GM12875 (cell line): ENCODE data around the gene UGT2B17.

ENCODE experiments used
- H3K4me3 ChIP-seq: one replicate; pipeline ENCODE4 v1.5.1; 2011; ENCODE audit warnings: low read depth, low read length, control low read depth
- CTCF ChIP-seq: IDR thresholded peaks from 2 replicates; pipeline ENCODE4 v1.5.1; 2011; ENCODE audit warnings: low read depth, mild to moderate bottlenecking, control low read depth, inconsistent platforms, low read length, moderate library complexity, borderline replicate concordance; ENCODE audit not compliant: insufficient read depth

The UGT2B17 gene

DNA sequence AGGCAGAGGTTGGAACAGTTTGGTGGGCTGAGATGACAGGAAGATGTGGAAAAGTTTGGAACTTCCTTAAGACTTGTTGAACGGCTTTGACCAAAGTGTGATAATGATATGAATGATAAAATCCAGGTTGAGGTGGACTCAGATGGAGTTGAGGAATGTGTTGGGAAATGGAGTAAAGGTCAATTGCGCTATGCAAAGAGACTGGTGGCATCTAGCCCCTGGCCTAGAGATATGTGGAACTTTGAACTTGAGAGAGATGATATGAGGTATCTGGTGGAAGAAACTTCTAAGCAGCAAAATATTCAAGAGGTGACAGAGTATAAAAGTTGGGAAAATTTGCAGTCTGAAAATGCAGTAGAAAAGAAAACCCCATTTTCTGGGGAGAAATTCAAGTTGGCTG is 21.4 kb upstream of the UGT2B17 start:
- TF ChIP-seq CTCF: no peak
- H3K4me3 ChIP-seq: no peak overlapping the region

DNA sequence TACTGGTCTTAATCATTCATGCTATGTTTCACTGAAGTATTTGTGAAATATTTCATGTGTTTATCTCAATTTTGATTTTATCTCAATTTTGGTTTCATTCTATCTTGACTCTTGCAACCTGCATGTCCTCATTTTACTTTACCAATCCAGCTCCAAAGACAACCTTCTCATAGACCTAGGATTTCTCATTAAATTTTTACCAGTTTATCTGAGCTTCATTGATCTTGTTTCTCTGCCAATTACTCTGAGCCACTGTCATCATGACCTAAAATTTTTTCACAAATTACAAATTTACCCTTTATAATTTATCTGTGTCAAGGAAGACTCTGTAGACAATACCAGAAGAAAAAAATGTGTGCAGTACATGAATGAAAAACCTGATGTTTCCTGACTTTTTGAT is 18.6 kb upstream of the UGT2B17 start:
- no peak for TF ChIP-seq CTCF
- H3K4me3 ChIP-seq: no peak overlapping the region

- no peak for TF ChIP-seq CTCF
- no peak overlapping the region for H3K4me3 ChIP-seq
These were observed 17.0 kb upstream of the UGT2B17 start for GRCh38 chr4:68593112-68593511.

DNA sequence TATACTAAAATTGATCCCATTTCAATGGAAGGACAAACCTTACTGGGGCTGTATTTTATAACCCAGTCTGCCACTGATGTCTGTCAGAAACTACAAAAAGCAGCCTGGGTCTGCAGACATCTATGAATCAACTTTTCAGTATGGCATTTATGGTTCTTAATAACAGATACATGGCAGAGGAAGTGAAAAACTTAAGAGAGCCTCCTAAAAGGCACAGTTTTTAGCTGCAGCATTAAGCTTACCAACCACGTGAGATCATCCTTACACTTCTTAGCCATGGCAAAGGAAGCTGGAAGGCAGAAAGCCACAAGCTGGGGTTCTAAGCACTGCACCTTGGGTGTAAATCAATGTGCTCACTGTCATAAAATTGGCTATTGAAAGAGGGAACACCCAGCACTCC is 16.6 kb upstream of the UGT2B17 start:
- no peak overlapping the region for H3K4me3 ChIP-seq
- no peak for TF ChIP-seq CTCF

DNA sequence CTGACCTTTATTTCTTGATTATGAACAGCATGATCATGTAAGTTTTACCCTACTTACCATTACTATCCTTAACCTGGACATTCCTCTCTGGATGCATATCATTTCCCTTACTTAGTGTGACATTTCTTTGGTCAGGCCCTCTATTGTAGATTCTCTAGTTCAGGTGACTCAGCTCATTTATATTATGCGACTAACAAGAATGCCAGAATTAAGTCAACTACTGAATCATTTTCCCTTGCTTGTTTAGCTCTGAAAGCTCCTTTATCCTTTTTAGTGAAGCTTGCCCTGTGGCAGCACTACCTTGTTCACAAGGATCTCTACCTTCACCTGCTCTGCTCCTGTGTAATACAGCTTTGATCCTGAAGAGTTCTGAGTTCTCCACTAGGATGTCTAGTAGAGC is 15.1 kb upstream of the UGT2B17 start:
- no peak for TF ChIP-seq CTCF
- no peak overlapping the region for H3K4me3 ChIP-seq

DNA sequence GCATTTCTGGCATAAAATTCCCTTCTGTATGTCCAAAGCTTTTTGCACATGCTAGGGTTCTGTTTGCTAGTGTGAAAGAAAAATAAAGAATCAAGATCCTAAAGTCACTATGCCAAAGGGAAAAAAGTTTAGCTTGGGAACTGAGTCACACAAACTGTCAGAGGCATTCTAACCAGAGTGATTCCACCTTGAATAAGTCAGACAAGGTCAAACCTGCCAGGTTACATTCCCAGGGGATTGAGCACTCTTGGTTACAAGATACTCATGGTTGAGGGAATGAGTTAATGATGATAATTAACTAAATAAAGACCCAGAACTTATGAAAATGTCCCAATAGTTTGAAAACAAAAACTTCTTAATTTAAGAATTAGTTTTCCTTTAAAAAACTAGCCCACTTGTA is 13.7 kb upstream of the UGT2B17 start:
- no peak for TF ChIP-seq CTCF
- H3K4me3 ChIP-seq: no peak overlapping the region

- H3K4me3 ChIP-seq: no peak overlapping the region
These were observed 6.2 kb upstream of the UGT2B17 start for GRCh38 chr4:68582339-68582717.

More at GRCh38 chr4:68582339-68582717, 6.2 kb upstream of the UGT2B17 start:
- TF ChIP-seq CTCF: no peak
